GM19372 (cell line): ENCODE measurements around the gene PELO.

Source experiments
- ATAC-seq: cut with Tn5 transposase; IDR thresholded peaks from one replicate; pipeline ENCODE4 v1.9.1; 2021; ENCODE audit warnings: mild to moderate bottlenecking, low read depth, moderate library complexity; ENCODE audit not compliant: unreplicated experiment

Gene PELO

DNA sequence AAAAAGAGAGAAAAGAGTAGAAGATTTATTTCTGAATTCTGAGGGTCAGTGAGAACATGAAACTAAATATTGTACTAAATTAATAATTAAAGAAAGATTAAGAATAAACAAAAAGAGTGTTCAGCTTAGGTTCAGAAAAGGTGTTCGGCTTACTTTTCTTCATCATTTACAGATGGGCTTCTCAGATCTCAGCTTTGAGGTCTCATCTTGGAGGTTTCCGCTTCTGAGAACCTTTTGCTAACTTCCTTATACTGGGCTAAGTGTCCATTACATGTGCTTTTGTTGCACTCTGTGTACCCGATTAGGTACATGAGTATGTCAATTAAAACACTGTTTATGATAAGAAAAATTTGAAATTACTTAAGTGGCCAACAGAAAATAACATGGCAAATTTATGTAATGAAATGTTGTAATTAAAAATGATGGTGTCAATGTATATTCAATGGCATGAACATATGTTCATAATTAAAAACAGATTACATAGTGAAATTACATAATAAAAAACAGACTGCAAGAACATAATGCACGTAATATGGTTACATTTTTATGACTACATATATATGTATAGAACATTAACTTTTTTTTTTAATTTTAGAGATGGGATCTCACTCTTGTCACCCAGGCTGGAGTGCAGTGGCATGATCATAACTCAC, 17.3 kb upstream of the PELO start:
- ATAC-seq: no peak

DNA sequence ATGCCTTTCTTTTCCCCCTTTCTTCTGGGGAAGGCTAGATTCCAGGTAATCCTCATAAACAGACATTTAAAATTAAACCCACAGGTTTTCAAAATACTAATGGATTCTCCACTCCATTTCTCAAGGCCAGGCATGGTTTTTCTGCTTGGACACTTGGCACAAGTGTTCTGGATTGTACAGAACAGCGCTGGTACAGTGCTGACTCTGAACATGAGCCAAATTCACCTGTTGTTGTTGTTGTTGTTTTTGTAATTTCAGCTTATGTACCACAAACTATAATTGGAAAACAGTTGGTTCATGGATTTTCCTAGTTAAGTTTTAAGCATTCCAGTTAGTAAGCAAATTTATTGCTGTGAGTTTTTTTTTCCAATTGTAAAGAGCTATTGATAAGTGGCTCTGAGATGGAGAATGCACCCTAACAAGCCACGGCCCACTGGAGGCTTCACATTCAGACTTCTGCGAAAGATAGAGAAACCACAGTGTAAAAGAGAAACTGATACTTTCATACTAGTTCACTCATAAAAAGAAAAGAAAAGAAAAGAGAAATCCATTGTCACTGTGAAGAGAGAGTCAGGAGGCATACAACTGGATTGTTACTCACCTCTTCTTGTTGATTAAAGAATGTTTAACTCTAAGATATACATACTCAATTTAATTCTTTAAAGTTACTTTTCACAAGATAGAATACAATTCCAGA, 16.2 kb upstream of the PELO start:
- ATAC-seq: peak; percentile 91

DNA sequence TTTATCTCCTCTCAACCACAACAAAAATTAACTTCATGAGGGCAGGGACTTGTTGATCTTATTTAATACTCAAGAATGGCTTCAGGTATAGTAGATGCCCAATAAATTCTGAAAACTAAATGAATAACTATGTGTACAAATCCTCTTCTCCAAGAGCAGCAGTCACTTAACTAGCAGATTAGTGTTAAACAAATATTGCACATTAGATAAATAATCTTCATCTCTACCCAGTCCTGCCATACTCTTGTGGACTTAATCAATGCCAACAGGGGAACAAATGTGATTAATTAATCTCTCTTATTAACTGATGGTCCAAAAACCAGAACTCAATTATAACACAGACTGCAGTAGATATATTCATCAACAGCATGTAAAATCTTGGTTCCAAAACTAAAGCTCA, 15.0 kb upstream of the PELO start:
- ATAC-seq: no peak

DNA sequence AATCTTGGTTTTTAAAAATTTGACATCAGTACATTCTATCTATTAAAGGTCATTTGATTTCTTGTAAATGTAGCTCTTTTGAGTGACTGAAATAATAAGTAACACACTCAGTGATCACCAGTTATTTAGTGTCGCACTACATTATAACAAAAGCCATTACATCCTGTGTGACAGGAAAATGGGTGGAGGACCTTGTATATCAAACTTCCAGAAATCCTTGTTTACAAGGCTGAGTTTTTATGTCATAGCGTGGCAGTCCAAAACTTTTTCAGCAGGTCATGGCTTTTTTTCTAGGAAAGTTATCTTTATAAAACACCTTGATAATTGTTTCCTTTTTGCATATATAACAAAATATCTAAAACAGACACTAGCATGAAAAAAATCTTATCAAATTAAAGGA, 14.4 kb upstream of the PELO start:
- ATAC-seq: no peak

DNA sequence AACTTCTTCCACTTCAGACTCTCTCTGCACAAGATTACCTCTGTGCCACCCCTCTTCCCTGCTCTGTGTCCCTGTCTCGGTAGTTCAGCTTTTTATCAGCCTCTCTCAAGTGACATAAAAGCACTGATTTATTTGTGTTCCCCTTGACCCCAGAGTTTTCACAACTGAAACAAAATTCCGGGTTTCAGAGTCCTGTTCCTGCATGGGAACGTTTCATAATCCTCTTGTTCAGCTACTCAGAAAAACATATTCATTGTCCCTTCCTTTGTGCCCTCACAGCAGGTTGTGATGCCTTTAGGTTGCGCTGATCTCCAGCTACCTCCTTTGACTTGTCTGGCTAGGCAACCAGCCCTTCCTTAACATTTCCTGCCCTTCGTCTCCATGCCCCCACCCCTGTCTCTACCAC, 13.7 kb upstream of the PELO start:
- no peak for ATAC-seq

- ATAC-seq: no peak
Observed at GRCh38 chr5:52776116-52776515, 11.6 kb upstream of the PELO start.

GRCh38 chr5:52777186-52777585, 10.5 kb upstream of the PELO start:
- ATAC-seq: no peak

GRCh38 chr5:52778781-52779180, 8.9 kb upstream of the PELO start:
- no peak for ATAC-seq

GRCh38 chr5:52779213-52779612, 8.5 kb upstream of the PELO start:
- ATAC-seq: no peak

DNA sequence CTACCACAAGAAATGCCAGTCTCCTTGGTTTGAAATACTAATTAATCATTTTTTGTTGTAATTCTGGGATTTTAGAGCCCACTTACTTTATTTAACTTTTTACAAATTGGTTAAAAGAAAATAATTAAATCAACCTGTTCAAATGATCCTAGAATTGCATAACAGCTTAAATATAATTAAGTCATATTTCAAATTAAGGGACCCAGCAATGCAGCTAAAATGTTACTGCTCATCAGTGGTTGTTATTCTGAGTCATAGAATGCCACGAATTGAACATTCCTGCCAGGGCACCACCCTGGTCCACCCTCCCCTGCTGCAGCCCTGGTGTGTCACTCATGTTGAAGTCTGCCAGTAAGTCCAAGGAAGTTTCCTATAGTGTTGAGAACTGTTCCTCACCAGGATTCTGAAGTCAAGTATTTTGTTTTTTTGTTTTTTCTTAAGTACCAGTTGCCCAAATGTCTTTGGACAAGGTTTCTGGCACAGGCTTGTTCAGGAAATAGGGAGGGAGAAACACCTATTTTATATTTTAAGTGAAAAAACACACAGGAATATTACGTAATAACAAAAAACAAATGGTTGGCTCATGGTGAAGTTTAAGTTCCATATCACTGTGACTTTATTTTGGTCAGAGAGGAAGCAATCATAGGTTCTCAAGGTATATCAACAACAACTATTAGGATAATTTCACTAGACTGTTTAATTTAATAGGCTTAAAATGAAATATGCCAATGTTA, 4.3 kb upstream of the PELO start:
- no peak for ATAC-seq

DNA sequence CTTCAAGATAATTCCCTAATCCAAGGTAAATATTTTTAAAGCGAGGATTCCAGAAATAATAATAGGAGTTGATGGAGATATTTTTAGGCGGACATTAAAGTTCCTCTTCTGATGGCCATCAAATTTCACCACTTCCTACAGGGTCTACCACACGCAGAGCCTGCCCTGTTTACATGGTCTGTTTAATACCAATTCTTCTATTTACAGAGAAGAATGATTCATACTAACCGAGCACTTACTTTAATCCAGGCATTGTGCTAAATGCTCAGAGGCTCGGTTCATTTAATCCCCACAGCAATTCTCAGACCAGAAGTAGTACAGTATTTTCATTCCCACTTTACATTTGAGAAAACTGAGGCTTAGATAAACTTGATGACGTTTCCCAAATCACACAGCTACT, 3.0 kb upstream of the PELO start:
- ATAC-seq: no peak

- ATAC-seq: no peak
Observed at GRCh38 chr5:52786391-52786790, 1.3 kb upstream of the PELO start.

DNA sequence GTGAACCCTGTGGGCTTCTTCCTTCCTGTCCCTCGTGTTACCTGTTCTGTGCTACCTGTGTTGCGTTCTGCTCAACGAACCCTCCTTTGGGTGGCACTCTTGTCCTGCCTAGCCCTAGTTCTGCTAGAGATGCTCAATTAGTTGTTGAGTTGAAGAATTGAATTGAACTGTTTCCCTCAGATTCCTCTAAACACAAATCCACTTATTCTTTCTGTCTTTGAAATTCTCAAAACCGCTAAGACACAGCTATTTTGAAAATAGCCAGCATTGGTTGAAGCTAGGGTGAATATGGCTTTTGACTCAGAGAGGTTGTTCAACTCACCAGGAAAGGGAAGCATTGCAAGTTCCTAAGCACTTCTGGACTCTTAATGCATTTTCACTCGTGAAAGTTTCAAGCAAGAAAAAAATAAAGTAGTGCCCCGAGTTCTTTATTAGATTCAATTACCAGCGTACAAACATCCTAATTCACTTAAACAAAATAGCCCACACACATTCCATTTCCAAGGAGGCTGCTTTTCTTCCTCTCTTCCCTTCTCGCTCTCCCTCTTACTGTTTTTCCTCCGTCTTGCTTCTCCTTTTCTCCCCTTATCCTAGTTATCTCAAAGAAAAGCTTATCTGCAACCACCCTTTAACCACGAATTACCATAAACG, 642 bp upstream of the PELO start:
- peak; percentile 36 for ATAC-seq

DNA sequence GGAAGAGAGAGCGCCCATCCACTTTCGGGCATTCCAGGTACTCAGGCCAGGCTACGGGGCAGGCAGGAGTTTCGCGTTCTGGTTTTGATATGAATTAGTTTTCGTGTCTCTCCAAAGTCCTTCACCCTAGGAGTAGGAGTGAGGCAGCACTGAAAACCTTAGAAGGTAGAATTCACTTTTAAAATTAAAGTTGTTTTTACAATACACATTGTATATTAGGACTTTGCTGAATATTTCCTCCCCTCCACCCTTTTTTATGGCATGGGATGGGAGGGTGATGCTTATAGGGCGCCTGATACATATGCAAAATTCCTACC, 747 bp downstream of the PELO start:
- no peak for ATAC-seq

GRCh38 chr5:52789378-52789777, 1.7 kb downstream of the PELO start:
- no peak for ATAC-seq

GRCh38 chr5:52789851-52790250, 2.1 kb downstream of the PELO start:
- ATAC-seq: no peak

GRCh38 chr5:52791366-52791765, 3.6 kb downstream of the PELO start:
- no peak for ATAC-seq

- no peak for ATAC-seq
Observed at GRCh38 chr5:52794519-52794918, 6.8 kb downstream of the PELO start.

DNA sequence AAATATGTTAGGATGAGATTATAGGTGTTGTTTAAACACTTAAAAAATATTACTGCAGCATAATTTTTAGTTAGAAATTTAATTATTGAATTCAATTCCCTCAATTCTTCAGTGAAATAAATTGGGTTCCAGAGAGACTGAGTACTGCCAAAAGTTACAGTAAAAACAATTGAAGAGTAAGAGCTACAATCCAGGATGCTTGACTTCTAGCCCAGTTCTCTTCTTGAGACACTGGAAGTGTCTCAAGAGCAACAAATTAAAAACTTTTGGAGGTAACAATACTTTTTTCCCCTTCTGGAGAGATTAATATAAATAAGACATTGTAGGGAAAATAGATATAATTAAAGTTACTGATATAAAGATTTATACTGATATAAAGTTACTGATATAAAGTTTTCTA, 8.3 kb downstream of the PELO start:
- ATAC-seq: no peak

- no peak for ATAC-seq
Observed at GRCh38 chr5:52796516-52797103, 8.9 kb downstream of the PELO start.

DNA sequence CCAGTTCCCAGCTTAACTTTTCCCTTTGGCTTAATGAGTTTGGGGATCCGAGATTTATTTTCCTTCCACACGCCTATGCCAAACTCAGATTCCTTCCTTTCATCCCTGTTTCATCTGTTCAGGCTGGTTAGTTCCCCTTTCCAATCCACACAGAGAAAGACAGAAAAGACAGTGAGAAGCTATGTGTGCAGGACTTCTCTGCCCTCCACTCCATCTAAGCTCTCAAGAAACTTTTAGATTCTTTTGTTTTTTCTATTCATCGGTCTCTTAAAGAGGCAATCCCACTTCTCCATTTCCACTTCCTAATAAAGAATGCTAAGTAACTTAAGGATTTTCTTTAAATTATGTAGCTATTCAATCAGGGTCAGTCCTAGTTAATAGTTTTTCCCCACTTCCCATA, 11.2 kb downstream of the PELO start:
- ATAC-seq: no peak
